OCI-LY7 (cell line): Measurements from ENCODE around the gene SPN. TPM values are rescaled to one million over a fixed set of nuclear protein-coding genes. Genes with fewer than 3 reads are reported as not detected.
A peak's percentile ranks its signal among the peaks of the same experiment; 100 is the strongest.

Source experiments
- BruUV-seq: library from RNA; stranded (reverse); fragments of 400-500 nt; replicated peaks from 2 replicates; lab custom pipeline; 2021; lab: Mats Ljungman, UMichigan
- CTCF ChIA-PET: fragments of 300-600 bp; sonication (Branson Sonifier 250); formaldehyde crosslinking; loops from one replicate; lab custom pipeline; 2022; ENCODE audit warnings: antibody characterized with exemption; ENCODE audit not compliant: unreplicated experiment; lab: Charles Lee
- POLR2A ChIA-PET: fragments of 300-600 bp; sonication (Branson Sonifier 250); formaldehyde crosslinking; loops from one replicate; lab custom pipeline; 2022; ENCODE audit warnings: antibody characterized with exemption; lab: Charles Lee
- DNase-seq: peaks from one replicate; pipeline ENCODE4 v3.0.0-alpha.2; 2015; ENCODE audit warnings: low spot score
- H2AFZ ChIP-seq: fragments of 200-600 bp; sonication (generic), shearing (Covaris generic); 2 replicates; pipeline ENCODE4 v1.6.1; 2014; ENCODE audit warnings: mild to moderate bottlenecking, antibody characterized with exemption, low read length, moderate library complexity
- H3K27ac ChIP-seq: fragments of 200-600 bp; sonication (generic); 2 replicates; pipeline ENCODE4 v1.5.1; 2014; ENCODE audit warnings: mixed run types, low read depth, mild to moderate bottlenecking, moderate library complexity, low read length, inconsistent platforms; ENCODE audit not compliant: poor library complexity, severe bottlenecking
- H3K36me3 ChIP-seq: fragments of 200-600 bp; sonication (generic); 2 replicates; pipeline ENCODE4 v1.6.1; 2014; ENCODE audit warnings: mild to moderate bottlenecking, antibody characterized with exemption, low read length, moderate library complexity, mixed read lengths; ENCODE audit not compliant: insufficient read depth
- H3K4me1 ChIP-seq: fragments of 200-600 bp; sonication (generic); 2 replicates; pipeline ENCODE4 v1.5.1; 2014; ENCODE audit warnings: mild to moderate bottlenecking, low read length; ENCODE audit not compliant: insufficient read depth, poor library complexity, severe bottlenecking
- H3K4me2 ChIP-seq: fragments of 200-600 bp; sonication (generic); 2 replicates; pipeline ENCODE4 v1.6.1; 2014; ENCODE audit warnings: mild to moderate bottlenecking, low read length
- H3K4me3 ChIP-seq: fragments of 200-600 bp; sonication (generic); 2 replicates; pipeline ENCODE4 v1.5.1; 2014; ENCODE audit warnings: mild to moderate bottlenecking, low read depth, low read length; ENCODE audit not compliant: poor library complexity, severe bottlenecking
- H3K79me2 ChIP-seq: fragments of 200-600 bp; sonication (generic); 2 replicates; pipeline ENCODE4 v1.6.1; 2016; ENCODE audit warnings: low read depth, mild to moderate bottlenecking, low read length, moderate library complexity, mixed read lengths; ENCODE audit not compliant: insufficient read depth
- H3K9me2 ChIP-seq: fragments of 200-600 bp; sonication (generic); 2 replicates; pipeline ENCODE4 v1.6.1; 2016; ENCODE audit warnings: mild to moderate bottlenecking, low read length, mixed read lengths; ENCODE audit not compliant: insufficient read depth
- H3K9me3 ChIP-seq: fragments of 200-600 bp; sonication (generic); 2 replicates; pipeline ENCODE4 v1.6.1; 2014; ENCODE audit warnings: mild to moderate bottlenecking, mixed run types, low read length, mixed read lengths
- H4K20me1 ChIP-seq: fragments of 200-600 bp; sonication (generic); 2 replicates; pipeline ENCODE4 v1.6.1; 2014; ENCODE audit warnings: mild to moderate bottlenecking, antibody characterized with exemption, low read length, moderate library complexity, mixed read lengths; ENCODE audit not compliant: insufficient read depth
- CTCF ChIP-seq: fragments of 200-600 bp; sonication (generic); conservative IDR thresholded peaks from 2 replicates; pipeline ENCODE4 v1.5.1; 2014; ENCODE audit warnings: mild to moderate bottlenecking, antibody characterized with exemption, low read length, moderate library complexity, mixed read lengths
- EZH2phosphoT487 ChIP-seq: fragments of 200-600 bp; sonication (generic); IDR thresholded peaks from 2 replicates; pipeline ENCODE4 v1.6.1; 2018; ENCODE audit warnings: low read depth, borderline replicate concordance, mild to moderate bottlenecking, mixed run types, antibody characterized with exemption, low read length, moderate library complexity, mixed read lengths
- intact Hi-C: fragments of 100-400 bp; cut with micrococcal nuclease; formaldehyde crosslinking; loops from one replicate; pipeline ENCODE4 v1.10.0; 2022; ENCODE audit not compliant: unreplicated experiment
- total RNA-seq, 2 experiments: library from RNA; depleted of rRNA in 1 of 2; stranded (reverse); fragments of >200 nt in 1 of 2; shearing (Covaris generic) in 1 of 2; gene quantifications; 2 replicates each; pipeline ENCODE4 v1.2.3, GENCODE V29; 2014 to 2022

The SPN gene
- total RNA-seq, 2 experiments from 2014 or later: 59.4 to 90.5 TPM

GRCh38 chr16:29676989-29677785, 14.1 kb downstream of the SPN start:
- no peak overlapping the region for H2AFZ ChIP-seq
- ChIA-PET POLR2A (interaction anchor here (0.6 to 1.2 kb wide), 7 partner anchors 10 to 155 kb away, joined by 3 to 8 read pairs (median 4); no protein-coding TSS in a partner anchor), CTCF (no interaction called here)
- H3K4me1 ChIP-seq: peaks cover 28% of the 10 kb centered on the region
- DNase-seq: no peak
- H3K9me2 ChIP-seq: no peaks in the 10 kb centered on the region
- no peak for TF ChIP-seq EZH2phosphoT487
- TF ChIP-seq CTCF: no peak
- H3K27ac ChIP-seq: peak overlapping the region; percentile 32
- no peaks in the 10 kb centered on the region; the same call in 1 of the 2 replicates for H3K9me3 ChIP-seq
- intact Hi-C loops: no loop called here
- no peaks in the 10 kb centered on the region for H3K36me3 ChIP-seq
- H3K4me3 ChIP-seq: no peak overlapping the region
- no peak overlapping the region for H3K4me2 ChIP-seq
- no peaks in the 10 kb centered on the region for H4K20me1 ChIP-seq
- H3K79me2 ChIP-seq: no peaks in the 10 kb centered on the region; the same call in 1 of the 2 replicates
- no TSS peak for BruUV-seq

- Histone ChIP-seq H4K20me1 (no peaks in the 10 kb centered on the region), H3K9me3 (no peaks in the 10 kb centered on the region; the same call in 1 of the 2 replicates), H3K4me2 (peak within 1 kb of the TSS; percentile 93), H3K79me2 (no peaks in the 10 kb centered on the region; the same call in 1 of the 2 replicates), H3K4me1 (peaks cover 28% of the 10 kb centered on the region), H3K4me3 (peak within 1 kb of the TSS; percentile 68), H3K27ac (peak within 1 kb of the TSS; percentile 79), H3K9me2 (no peaks in the 10 kb centered on the region), H2AFZ (peak within 1 kb of the TSS; percentile 91; the same call in 1 of the 2 replicates), H3K36me3 (no peaks in the 10 kb centered on the region)
- DNase-seq: peak; percentile 31
- CTCF ChIA-PET: no interaction called here
- POLR2A ChIA-PET: interaction anchor here (1.0 to 1.4 kb wide), 2 partner anchors 10 to 248 kb away, joined by 5 to 11 read pairs; no protein-coding TSS in a partner anchor
- TF ChIP-seq CTCF: no peak
- no peak for TF ChIP-seq EZH2phosphoT487
- intact Hi-C loops: no loop called here
- no TSS peak for BruUV-seq
Measured at GRCh38 chr16:29678691-29679267, 15.7 kb downstream of the SPN start, which contains the start of gene QPRT. Gene QPRT, plus strand, starts transcription at chr16:29679180. Its CDS starts 18 bp downstream, at chr16:29679198.
